IPS-15b (cell line): Measurements from ENCODE around the gene WDR18.

ENCODE experiments used
- H3K27me3 ChIP-seq: one replicate; pipeline ENCODE4 v1.6.1; 2013; ENCODE audit warnings: low read length; ENCODE audit not compliant: control insufficient read depth, insufficient read depth
- H3K36me3 ChIP-seq: one replicate; pipeline ENCODE4 v1.6.1; 2013; ENCODE audit warnings: low read length; ENCODE audit not compliant: control insufficient read depth, insufficient read depth
- H3K4me1 ChIP-seq: one replicate; pipeline ENCODE4 v1.6.1; 2013; ENCODE audit warnings: mild to moderate bottlenecking, low read length; ENCODE audit not compliant: control insufficient read depth, insufficient read depth
- H3K4me3 ChIP-seq: one replicate; pipeline ENCODE4 v1.5.1; 2013; ENCODE audit warnings: low read depth, low read length
- H3K9ac ChIP-seq: one replicate; pipeline ENCODE4 v1.6.1; 2013; ENCODE audit warnings: low read depth, mild to moderate bottlenecking, low read length
- H3K9me3 ChIP-seq: one replicate; pipeline ENCODE4 v1.6.1; 2013; ENCODE audit warnings: mild to moderate bottlenecking, low read length; ENCODE audit not compliant: control insufficient read depth, insufficient read depth

The WDR18 gene

DNA sequence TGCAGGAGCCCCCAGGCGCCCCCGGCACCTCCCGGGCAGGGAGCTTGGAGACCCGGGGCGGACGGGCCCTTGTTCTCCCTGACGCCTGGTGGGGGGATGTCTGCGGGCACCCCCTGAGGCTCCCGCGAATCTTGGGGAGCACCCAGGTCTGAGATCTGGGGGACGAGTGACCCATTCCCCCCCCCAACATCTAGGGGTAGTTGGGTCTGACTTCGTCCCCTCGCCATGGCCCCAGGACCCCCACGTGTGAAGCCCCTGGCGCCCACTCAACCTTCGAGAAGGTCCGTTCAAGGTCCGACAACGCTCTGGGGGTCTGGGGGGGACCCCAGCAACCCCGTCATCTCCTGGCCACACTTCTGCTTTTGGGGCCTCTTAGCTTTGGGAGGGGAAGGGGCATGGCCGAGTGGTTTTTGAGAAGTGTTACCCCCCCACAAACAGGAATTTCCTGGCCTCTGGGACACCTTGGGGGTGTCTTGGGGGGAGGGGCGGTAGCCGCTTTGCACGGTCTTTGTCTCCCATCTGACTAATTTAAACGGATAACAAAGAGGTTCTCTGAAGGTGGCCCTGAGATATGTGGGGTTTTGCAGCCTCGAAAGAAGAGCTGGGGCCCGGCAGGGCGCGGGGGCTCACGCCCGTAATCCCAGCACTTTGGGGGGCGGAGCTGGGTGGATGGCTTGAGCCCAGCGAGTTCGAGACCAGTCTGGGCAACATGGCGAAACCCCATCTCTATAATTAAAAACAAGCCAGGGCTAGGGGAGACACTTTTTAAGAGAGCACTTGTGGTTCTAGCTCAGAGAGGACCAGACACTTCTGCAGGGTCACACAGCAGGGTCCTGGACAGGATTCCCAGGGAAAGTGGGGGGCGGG is 42.9 kb downstream of the WDR18 start:
- Histone ChIP-seq H3K36me3 (peaks cover 9% of the 10 kb centered on the region), H3K9me3 (no peaks in the 10 kb centered on the region), H3K4me3 (peak overlapping the region; percentile 83), H3K9ac (peak overlapping the region; percentile 92), H3K4me1 (no peaks in the 10 kb centered on the region), H3K27me3 (no peaks in the 10 kb centered on the region)

DNA sequence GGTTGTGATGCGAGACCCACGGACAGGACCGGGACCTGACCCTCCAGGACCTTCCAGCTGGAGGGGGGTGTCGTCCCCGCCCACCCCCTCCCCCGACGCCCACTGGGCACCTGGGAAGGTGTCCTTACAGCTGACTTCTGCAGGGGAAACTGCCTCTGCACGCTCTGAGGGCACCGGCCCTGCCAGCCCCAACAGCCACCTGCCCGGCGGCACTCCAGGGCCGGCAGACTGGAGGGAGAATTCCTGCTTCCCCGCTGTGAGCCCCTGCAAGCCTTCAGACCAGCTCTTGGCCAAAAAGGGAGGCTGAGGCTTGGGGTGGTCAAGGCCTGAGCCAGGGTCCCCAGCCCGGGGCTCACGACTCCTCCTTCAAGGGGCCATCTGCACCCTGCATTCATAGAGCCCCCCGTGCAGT is 43.5 kb downstream of the WDR18 start:
- H3K9ac ChIP-seq = peak overlapping the region; percentile 92
- H3K4me3 ChIP-seq = peak overlapping the region; percentile 83
- H3K4me1 ChIP-seq = no peaks in the 10 kb centered on the region
- no peaks in the 10 kb centered on the region for H3K27me3 ChIP-seq
- peaks cover 15% of the 10 kb centered on the region for H3K36me3 ChIP-seq
- H3K9me3 ChIP-seq = no peaks in the 10 kb centered on the region

DNA sequence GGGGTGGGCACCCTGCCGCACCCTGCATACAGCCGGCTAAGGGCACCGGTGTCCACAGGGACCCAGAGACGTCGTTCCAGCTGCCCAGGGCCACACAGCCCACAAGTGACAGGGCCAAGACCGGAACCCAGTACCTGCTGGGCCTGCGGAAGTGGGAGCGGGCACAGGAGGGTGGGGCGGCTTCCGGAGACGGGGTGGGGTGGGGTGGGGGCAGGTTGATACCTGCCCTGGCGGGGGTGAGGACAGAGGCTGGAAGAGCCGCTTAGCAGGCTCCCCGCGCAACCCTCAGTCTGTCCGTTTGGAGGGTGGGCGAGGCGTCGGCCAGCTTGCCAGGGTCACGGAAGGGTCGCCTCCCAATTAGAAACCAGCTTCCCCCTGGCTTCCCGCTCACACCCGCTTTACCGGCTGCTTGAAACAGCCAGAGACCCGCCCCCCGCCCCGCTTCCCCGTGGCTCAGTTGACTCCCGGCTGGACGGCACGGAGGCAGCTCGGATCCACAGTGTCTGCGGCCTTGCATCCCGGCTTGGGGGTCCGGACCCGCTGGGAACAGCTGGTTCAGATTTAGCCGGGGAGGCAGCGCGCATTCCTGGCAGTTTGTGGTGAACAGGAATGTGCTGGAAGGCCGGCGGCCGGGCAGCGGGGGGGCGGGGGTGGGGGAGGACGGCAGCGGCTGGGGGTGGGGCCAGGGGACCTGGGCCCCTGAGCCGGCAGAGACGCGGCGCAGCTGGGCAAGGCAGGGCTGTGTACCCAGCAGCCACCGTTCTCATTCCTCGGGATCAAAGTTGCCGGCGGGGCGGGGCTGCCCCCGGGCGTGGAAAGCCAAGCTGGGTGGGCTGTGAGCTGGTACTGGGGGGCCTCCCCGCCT is 44.1 kb downstream of the WDR18 start:
- Histone ChIP-seq H3K4me3 (peak overlapping the region; percentile 83), H3K27me3 (no peaks in the 10 kb centered on the region), H3K36me3 (peaks cover 19% of the 10 kb centered on the region), H3K9me3 (no peaks in the 10 kb centered on the region), H3K9ac (no peak overlapping the region), H3K4me1 (no peaks in the 10 kb centered on the region)

DNA sequence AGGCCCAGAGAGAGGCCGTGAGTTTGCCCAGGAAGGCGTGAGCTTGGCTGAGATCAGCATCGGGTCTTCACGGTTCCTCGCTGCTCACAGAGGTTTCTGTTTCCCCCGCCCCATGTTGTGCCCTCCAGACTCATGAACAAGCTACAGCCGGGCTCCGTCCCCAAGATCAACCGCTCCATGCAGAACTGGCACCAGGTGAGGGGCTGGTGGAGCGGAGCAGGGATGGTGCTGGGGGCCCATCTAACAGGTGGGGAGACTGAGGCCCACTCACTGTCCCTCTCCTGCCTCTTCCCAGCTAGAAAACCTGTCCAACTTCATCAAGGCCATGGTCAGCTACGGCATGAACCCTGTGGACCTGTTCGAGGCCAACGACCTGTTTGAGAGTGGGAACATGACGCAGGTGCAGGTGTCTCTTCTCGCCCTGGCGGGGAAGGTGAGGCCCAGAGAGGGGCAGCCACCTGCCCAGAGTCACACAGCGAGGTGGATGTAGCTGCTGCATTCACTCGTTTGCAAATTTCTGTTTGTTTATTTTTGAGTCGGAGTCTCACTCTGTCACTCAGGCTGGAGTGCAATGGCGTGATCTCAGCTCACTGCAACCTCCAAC is 48.2 kb downstream of the WDR18 start:
- H3K36me3 ChIP-seq = peaks cover 36% of the 10 kb centered on the region
- no peaks in the 10 kb centered on the region for H3K9me3 ChIP-seq
- H3K9ac ChIP-seq = no peak overlapping the region
- H3K27me3 ChIP-seq = no peaks in the 10 kb centered on the region
- no peak overlapping the region for H3K4me3 ChIP-seq
- no peaks in the 10 kb centered on the region for H3K4me1 ChIP-seq

DNA sequence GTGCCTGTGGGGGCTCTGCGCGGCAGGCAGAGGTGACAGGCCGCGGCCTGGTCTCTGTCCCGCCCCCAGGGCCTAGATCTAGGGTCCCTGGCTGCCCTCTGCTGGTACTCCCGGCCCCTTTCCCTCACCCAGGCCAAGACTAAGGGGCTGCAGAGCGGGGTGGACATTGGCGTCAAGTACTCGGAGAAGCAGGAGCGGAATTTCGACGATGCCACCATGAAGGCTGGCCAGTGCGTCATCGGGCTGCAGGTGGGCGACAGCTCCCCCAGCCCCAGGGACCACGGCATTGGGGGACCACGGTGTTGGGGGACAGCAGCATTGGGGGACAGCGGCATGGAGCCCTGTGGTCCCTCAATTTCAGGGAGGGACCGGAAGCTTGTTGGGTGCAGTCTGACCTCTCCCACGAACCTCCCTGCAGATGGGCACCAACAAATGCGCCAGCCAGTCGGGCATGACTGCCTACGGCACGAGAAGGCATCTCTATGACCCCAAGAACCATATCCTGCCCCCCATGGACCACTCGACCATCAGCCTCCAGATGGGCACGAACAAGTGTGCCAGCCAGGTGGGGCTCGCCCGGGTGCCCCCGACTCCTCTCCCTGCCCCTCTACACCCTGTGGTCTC is 52.0 kb downstream of the WDR18 start:
- H3K4me1 ChIP-seq = no peaks in the 10 kb centered on the region
- H3K9ac ChIP-seq = no peak overlapping the region
- peaks cover 40% of the 10 kb centered on the region for H3K36me3 ChIP-seq
- H3K27me3 ChIP-seq = no peaks in the 10 kb centered on the region
- H3K9me3 ChIP-seq = no peaks in the 10 kb centered on the region
- no peak overlapping the region for H3K4me3 ChIP-seq

DNA sequence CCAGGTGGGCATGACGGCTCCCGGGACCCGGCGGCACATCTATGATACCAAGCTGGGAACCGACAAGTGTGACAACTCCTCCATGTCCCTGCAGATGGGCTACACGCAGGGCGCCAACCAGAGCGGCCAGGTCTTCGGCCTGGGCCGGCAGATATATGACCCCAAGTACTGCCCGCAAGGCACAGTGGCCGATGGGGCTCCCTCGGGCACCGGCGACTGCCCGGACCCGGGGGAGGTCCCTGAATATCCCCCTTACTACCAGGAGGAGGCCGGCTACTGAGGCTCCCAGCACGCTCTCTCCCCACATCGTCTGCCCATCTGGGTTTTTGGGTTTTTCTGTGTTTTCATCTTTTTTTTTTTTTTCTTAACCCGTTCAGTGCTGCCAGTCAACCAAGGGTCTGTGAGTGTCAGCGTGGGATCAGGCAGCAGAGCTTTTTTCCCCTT is 53.5 kb downstream of the WDR18 start:
- Histone ChIP-seq H3K9ac (no peak overlapping the region), H3K36me3 (peaks cover 39% of the 10 kb centered on the region), H3K4me3 (no peak overlapping the region), H3K4me1 (no peaks in the 10 kb centered on the region), H3K27me3 (no peaks in the 10 kb centered on the region), H3K9me3 (no peaks in the 10 kb centered on the region)

DNA sequence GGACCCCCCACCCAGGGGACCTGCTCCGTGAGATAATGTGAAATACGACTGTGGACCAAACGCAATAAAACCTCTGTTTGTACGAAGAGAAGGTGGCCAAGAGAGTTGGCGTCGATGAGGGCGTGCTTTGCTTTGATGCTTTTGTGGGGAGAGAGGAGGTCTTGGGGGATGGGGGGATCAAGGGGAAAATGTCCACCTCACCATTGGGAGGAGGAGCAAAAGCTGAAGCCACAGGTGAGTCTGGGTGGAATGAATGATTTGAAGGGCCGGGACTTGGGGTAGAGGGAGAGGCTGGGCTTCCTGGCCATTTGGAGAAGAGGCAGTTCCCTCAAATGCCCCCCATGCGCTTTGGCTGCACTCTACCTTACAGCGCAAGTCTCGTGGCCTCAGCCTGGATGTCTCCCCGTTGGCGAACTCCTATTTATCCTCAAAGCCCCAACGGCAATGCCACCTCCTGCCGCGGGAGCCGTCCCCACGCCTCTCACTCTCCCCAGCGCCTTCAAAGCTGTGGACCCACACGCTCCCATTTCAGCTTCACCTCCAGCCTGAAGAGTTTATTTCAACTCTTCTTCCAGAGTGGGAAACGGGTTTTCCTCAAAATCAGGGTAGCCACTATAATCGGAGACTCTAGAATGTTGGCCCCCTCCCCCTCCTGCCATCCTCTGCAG is 55.0 kb downstream of the WDR18 start:
- Histone ChIP-seq H3K36me3 (peaks cover 36% of the 10 kb centered on the region), H3K9ac (no peak overlapping the region), H3K9me3 (no peaks in the 10 kb centered on the region), H3K4me1 (no peaks in the 10 kb centered on the region), H3K27me3 (no peaks in the 10 kb centered on the region), H3K4me3 (peak overlapping the region; percentile 90)

DNA sequence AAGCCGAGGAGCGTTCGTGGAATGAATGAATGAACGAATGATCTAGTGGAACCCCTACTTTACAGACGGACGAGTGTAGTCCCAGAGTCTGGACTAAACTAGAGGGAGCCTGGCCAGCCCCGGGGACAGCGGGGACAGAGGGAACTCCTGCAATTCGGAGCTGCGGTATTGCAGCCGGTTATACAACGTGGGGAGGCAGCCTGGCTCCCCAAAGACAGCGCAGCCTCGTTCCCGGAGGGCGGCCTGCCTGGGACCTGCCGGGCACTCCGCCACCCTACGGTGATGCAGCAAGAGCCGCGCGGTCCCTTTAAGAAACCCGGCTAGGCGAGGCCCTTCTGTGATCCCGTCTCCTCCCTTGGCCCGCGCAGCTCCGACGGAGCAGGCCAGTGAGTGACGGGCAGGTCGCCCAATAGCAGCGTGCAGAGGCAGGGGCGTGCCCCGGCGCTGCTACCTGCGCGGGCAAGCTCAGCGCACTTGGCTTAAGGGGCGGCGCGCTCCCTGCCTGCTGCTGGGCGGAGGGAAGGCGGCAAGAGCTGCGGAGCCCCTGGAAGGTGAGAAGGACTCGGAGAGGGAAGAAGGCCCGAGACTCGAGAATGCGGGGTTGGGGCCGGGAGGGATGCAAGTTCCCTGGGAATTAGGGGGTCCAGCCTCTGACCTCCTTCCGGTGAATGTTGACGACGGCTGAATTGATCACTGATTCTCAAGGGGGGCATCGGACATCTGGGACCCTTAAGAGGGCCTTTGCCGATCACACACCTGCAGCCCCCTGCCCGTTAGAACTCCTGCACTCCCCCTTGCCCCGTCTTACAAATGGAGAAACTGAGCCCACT is 55.7 kb downstream of the WDR18 start, which contains the start of gene ABCA7:
TSS of gene ABCA7 (plus strand) at position 462 of the 830 bp plus-strand sequence. CDS start 1,255 bp downstream, outside the sequence.
- no peaks in the 10 kb centered on the region for H3K27me3 ChIP-seq
- H3K4me1 ChIP-seq = no peaks in the 10 kb centered on the region
- H3K4me3 ChIP-seq = peak within 1 kb of the TSS; percentile 90
- peak within 1 kb of the TSS; percentile 79 for H3K9ac ChIP-seq
- peaks cover 36% of the 10 kb centered on the region for H3K36me3 ChIP-seq
- no peaks in the 10 kb centered on the region for H3K9me3 ChIP-seq

DNA sequence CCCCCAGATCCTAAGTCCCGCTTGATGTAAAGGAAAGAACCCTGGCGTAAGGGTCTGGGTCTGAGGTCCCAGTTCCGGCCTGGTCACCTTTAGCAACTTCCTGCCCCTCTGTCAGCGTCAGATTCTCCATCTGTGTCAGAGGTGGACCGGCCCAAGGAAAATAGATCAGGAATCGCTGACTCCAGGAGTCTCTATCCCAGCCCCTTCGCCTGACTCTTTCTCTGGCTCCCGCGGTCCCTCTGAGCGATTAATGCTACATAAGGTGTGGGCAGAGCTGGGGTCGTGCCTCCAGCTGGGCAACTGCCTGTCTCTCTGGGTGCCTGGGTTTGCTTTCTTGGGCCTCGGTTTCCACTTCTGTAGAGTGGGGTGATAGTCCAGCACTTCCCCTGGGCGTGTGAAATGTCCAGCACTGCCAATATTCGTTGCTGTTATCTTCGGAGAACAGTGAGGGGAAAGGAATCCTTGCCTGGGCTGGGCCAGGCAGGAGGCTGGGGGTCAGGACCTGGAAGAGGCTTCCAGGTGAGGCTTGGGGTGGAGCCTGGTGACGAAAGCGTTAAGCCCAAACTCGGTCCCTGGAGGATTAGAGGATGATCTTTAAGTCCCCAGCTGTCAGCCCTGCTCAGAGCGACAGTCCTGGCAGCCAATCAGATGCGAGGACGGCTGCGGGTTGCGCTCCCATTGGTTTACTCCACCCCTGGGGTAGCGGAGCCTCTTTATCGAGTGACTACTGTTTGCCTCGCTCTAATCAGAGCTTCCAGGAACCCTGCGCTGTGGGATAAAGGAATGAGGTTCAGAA is 56.5 kb downstream of the WDR18 start:
- Histone ChIP-seq H3K9ac (peak overlapping the region; percentile 79), H3K4me3 (peak overlapping the region; percentile 90), H3K9me3 (no peaks in the 10 kb centered on the region), H3K27me3 (no peaks in the 10 kb centered on the region), H3K36me3 (peaks cover 31% of the 10 kb centered on the region), H3K4me1 (no peaks in the 10 kb centered on the region)
